Measurements from ENCODE around the gene BRWD1. TPM values are rescaled to one million over a fixed set of nuclear protein-coding genes. Genes with fewer than 3 reads are reported as not detected.

Gene BRWD1
- total RNA-seq, 3 donors from 2014 or later = 65.4 to 128 (median 105) TPM

DNA sequence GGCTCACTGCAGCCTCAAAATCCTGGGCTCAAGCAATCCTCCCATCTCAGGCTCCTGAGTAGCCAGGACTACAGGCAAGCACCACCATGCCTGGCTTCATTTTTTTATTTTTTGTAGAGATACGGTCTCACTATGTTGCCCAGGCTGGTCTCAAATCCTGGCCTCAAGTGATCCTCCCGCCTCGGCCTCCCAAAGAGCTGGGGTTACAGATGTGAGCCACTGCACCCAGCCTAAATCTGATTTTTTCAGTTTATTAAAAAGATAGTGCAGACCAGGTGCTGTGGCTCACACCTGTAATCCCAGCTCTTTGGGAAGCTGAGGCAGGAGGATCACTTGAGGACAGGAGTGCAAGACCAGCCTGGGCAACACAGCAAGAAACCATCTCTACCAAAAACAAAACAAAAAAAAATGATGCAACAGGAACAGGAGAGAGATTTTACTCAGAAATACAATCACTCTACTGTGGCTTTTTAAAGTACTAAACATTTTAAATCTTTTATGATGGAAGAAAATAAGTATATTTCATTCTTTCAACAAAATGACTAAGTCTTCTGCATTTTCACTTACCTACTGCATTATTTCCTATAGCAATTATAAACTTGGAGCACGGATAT lies 132.1 kb downstream of the BRWD1 start:
- Histone ChIP-seq H3K4me1 (peaks cover 0 to 5% of the 10 kb centered on the region in 2 donors), H3K27me3 (no peaks in the 10 kb centered on the region), H3K36me3 (no peaks in the 10 kb centered on the region), H3K27ac (no peak overlapping the region), H3K4me3 (no peak overlapping the region), H3K9me3 (no peaks in the 10 kb centered on the region)
- intact Hi-C loops (cut with DNase I; ENCODE audit: low total_unique reads) = no loop called here
- DNase-seq (ENCODE audit: low spot score in 2 of 2) = no peak
- TF ChIP-seq, protein P1, sequence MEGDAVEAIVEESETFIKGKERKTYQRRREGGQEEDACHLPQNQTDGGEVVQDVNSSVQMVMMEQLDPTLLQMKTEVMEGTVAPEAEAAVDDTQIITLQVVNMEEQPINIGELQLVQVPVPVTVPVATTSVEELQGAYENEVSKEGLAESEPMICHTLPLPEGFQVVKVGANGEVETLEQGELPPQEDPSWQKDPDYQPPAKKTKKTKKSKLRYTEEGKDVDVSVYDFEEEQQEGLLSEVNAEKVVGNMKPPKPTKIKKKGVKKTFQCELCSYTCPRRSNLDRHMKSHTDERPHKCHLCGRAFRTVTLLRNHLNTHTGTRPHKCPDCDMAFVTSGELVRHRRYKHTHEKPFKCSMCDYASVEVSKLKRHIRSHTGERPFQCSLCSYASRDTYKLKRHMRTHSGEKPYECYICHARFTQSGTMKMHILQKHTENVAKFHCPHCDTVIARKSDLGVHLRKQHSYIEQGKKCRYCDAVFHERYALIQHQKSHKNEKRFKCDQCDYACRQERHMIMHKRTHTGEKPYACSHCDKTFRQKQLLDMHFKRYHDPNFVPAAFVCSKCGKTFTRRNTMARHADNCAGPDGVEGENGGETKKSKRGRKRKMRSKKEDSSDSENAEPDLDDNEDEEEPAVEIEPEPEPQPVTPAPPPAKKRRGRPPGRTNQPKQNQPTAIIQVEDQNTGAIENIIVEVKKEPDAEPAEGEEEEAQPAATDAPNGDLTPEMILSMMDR (IDR thresholded peaks at IDR 0.05) = no peak
- TF ChIP-seq POLR2AphosphoS5 (IDR thresholded peaks at IDR 0.05) = no peak
- TF ChIP-seq POLR2A (IDR thresholded peaks at IDR 0.05) = no peak

DNA sequence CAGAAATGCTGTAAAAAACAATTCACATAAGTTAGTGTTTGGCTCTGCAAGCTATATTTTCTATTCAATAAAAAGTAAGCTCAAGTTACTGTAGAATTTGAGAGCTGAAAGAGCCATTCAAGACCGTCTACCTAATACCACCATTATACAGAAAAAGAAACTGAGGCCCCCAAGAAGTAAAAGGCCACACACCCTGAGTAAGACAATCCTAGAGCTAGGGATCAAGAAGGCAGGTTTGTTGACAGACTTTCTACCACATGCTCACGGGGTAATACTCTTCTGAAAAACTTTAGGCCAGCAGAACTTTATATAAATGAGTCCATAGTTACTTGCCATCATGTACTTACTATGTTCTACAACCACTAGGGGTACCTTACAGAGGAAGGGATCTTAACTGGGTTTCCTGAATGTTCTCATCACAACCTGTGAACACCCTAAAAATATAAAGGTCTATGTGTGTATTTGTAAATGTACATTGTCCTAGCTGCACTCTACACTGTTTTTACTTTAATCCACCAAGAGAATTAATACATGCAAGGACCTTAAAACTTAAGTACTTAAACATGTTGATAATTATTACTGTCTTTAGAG lies 132.9 kb downstream of the BRWD1 start:
- Histone ChIP-seq H3K9me3 (no peaks in the 10 kb centered on the region), H3K27me3 (no peaks in the 10 kb centered on the region), H3K4me3 (no peak overlapping the region), H3K36me3 (no peaks in the 10 kb centered on the region), H3K27ac (no peak overlapping the region), H3K4me1 (peaks cover 0 to 5% of the 10 kb centered on the region in 2 donors)
- TF ChIP-seq, protein P1 (IDR thresholded peaks at IDR 0.05) = no peak
- TF ChIP-seq POLR2A (IDR thresholded peaks at IDR 0.05) = no peak
- TF ChIP-seq POLR2AphosphoS5 (IDR thresholded peaks at IDR 0.05) = no peak
- DNase-seq (ENCODE audit: low spot score in 2 of 2) = no peak
- intact Hi-C loops (cut with DNase I; ENCODE audit: low total_unique reads) = no loop called here

DNA sequence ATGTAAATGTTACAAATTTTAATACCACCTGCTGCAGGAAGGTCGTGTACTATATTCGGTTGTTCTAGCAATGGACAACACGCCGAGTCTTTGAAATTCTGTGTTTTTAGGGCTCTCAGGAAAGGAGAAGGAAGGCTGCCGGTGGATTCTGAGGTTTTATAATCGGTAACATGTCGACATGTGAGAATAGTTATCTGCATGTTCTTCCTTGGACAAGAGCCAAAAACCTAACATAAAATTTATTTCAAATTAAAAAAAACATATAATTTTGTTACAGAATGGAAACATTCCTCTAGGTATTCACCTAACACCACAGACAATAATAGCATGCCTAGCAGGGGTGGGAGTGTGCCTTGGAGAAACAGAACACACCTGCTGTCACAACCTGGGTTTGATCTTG lies 135.0 kb downstream of the BRWD1 start:
- Histone ChIP-seq H3K36me3 (no peaks in the 10 kb centered on the region), H3K4me1 (peaks cover 0 to 5% of the 10 kb centered on the region in 2 donors), H3K27me3 (no peaks in the 10 kb centered on the region), H3K4me3 (no peak overlapping the region), H3K27ac (no peak overlapping the region), H3K9me3 (no peaks in the 10 kb centered on the region)
- intact Hi-C loops (cut with DNase I; ENCODE audit: low total_unique reads) = no loop called here
- TF ChIP-seq POLR2A (IDR thresholded peaks at IDR 0.05) = no peak
- TF ChIP-seq POLR2AphosphoS5 (IDR thresholded peaks at IDR 0.05) = no peak
- TF ChIP-seq, protein P1 (IDR thresholded peaks at IDR 0.05) = no peak
- no peak for DNase-seq (ENCODE audit: low spot score in 2 of 2)

DNA sequence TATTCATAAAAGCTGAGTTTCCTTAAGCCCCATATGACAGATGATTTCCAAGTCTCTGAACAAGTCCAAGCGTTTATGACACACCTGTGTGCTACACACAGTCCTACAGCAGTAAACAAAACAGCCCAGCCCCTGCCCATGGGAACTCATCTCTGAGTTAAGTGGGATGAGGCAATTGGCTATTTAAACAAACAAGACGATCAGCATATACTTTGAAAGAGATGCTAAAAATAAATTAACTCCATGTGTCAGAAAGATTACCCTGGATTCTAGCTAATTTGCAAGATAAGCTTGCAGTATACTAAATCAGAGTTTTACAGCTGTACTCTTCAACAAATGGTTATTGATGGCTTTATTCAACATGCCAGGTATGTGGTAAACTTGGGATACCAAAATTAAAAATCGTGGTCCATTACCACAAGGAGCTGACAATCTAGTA lies 137.1 kb downstream of the BRWD1 start:
- H3K27me3 ChIP-seq = no peaks in the 10 kb centered on the region
- intact Hi-C loops (cut with DNase I; ENCODE audit: low total_unique reads) = no loop called here
- no peaks in the 10 kb centered on the region for H3K36me3 ChIP-seq
- TF ChIP-seq POLR2A (IDR thresholded peaks at IDR 0.05) (no peak), POLR2AphosphoS5 (IDR thresholded peaks at IDR 0.05) (no peak)
- TF ChIP-seq, protein P1 (IDR thresholded peaks at IDR 0.05) = no peak
- DNase-seq (ENCODE audit: low spot score in 2 of 2) = no peak
- no peak overlapping the region for H3K4me3 ChIP-seq
- no peak overlapping the region for H3K27ac ChIP-seq
- no peaks in the 10 kb centered on the region for H3K9me3 ChIP-seq
- H3K4me1 ChIP-seq = no peaks in the 10 kb centered on the region

DNA sequence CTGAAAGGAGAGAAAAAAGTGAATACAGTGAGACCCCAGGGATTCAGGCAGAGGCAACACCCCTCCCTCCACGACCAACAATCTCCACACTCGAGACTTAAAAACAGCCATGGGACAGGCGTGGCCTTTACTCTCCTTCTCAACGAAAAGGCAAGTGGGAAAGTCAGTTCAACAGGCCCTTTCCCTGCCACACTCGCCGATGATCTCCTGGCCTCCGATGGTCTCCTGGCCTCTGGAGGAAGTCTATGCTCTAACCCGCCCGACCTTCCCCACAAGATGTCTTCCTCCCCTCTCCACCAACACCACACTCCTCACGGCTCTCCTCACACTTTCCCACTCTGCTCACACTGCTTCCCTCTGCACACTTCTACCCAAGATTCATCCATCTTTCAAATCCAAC lies 137.8 kb downstream of the BRWD1 start:
- no peaks in the 10 kb centered on the region for H3K36me3 ChIP-seq
- intact Hi-C loops (cut with DNase I; ENCODE audit: low total_unique reads) = no loop called here
- no peaks in the 10 kb centered on the region for H3K4me1 ChIP-seq

More for the DNA sequence above, 137.8 kb downstream of the BRWD1 start:
- TF ChIP-seq POLR2AphosphoS5 (IDR thresholded peaks at IDR 0.05) = no peak
- TF ChIP-seq, protein P1 (IDR thresholded peaks at IDR 0.05) = no peak
- TF ChIP-seq POLR2A (IDR thresholded peaks at IDR 0.05) = no peak
- H3K27ac ChIP-seq = no peak overlapping the region
- no peak overlapping the region for H3K4me3 ChIP-seq
- no peak for DNase-seq (ENCODE audit: low spot score in 2 of 2)
- H3K9me3 ChIP-seq = no peaks in the 10 kb centered on the region
- H3K27me3 ChIP-seq = no peaks in the 10 kb centered on the region
